Measurements from ENCODE around the gene PLA1A. TPM values are rescaled to one million over a fixed set of nuclear protein-coding genes. Genes with fewer than 3 reads are reported as not detected.

The PLA1A gene
- total and polyA plus RNA-seq, 2 of the 4 experiments (the other 2 are of a cell fraction), result not detected

DNA sequence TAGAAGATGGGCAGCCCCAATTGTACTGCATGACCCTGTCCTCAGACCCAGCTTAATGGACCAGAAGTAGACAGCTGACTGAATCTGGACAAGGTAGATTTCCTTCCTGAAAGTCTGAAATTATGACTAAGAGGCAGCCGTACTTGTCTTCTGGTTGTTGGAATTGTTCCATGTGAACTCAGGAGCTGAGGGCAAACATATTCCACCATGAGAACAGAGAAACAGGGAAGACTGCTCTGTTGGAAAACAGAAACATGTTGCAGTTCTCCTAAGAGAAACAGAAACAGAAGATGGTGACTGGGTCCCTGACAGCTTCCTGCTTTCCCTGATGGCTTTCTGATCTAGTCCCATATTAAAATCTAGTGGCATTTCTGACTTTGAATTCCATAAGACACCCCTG, 38.6 kb downstream of the PLA1A start:
- Histone ChIP-seq H2BK20ac (ENCODE audit: low read depth, low read length) (peak overlapping the region; percentile 46; the same call in 1 of the 2 replicates), H2BK5ac (ENCODE audit: low read depth, low read length, poor library complexity, severe bottlenecking) (no peak overlapping the region), H3K9me3 (ENCODE audit: control insufficient read depth, insufficient read depth, low read length) (no peaks in the 10 kb centered on the region), H3K27me3 (ENCODE audit: control insufficient read depth, insufficient read depth, low read length) (no peaks in the 10 kb centered on the region), H3K18ac (ENCODE audit: low read depth, low read length) (peak overlapping the region; percentile 75; the same call in 1 of the 2 replicates), H4K91ac (ENCODE audit: insufficient read depth, low read depth, low read length) (0 out of 2 replicates have a peak overlapping the region, but pooled peaks have one; percentile 31), H4K5ac (ENCODE audit: low read depth, low read length) (peak overlapping the region; percentile 36; the same call in 1 of the 2 replicates), H2AK9ac (replicated peaks; ENCODE audit: low read depth, low read length, poor library complexity) (no peak overlapping the region), H2BK15ac (ENCODE audit: low read depth, low read length) (no peak overlapping the region), H3K4me2 (ENCODE audit: low read depth, low read length) (no peak overlapping the region), H2BK120ac (ENCODE audit: low read depth, low read length) (no peak overlapping the region), H4K20me1 (ENCODE audit: insufficient read depth, low read length) (no peaks in the 10 kb centered on the region), H3K36me3 (ENCODE audit: control insufficient read depth, insufficient read depth, low read length) (no peaks in the 10 kb centered on the region), H2AFZ (replicated peaks; ENCODE audit: low read length, poor library complexity) (no peak overlapping the region), H3K9ac (ENCODE audit: low read depth, low read length) (no peak overlapping the region), H3K27ac (ENCODE audit: insufficient read depth, low read length) (no peak overlapping the region), H3K4me3 (ENCODE audit: insufficient read depth, low read depth, low read length) (no peak overlapping the region), H3K14ac (replicated peaks; ENCODE audit: low read depth, low read length) (no peak overlapping the region), H2AK5ac (ENCODE audit: low read depth, low read length) (no peak overlapping the region), H3K56ac (ENCODE audit: extremely low read depth, insufficient read depth, low read length) (no peak overlapping the region), H3K4ac (ENCODE audit: low read depth, low read length) (no peak overlapping the region), H3K79me1 (ENCODE audit: low read depth in 1 of 2, low read length in 2 of 2) (no peaks in the 10 kb centered on the region), H4K8ac (ENCODE audit: low read depth in 2 of 2, low read length in 2 of 2) (peak overlapping the region in 1 of 2 experiments; percentile 8; a peak in 1 of 4 replicates), H3K9me1 (ENCODE audit: insufficient read depth, low read length) (peaks cover 9% of the 10 kb centered on the region; the same call in 1 of the 2 replicates), H3K23ac (ENCODE audit: low read depth, low read length) (no peak overlapping the region), H3K4me1 (ENCODE audit: control insufficient read depth, insufficient read depth, low read length) (peaks cover 15% of the 10 kb centered on the region)
- ATAC-seq (ENCODE audit: low read depth) (no peak), DNase-seq (peak; percentile 13)
- no peak for TF ChIP-seq NFE2L2 (IDR thresholded peaks at IDR 0.05; ENCODE audit: low read depth, low read length)
- no peak for TF ChIP-seq MAZ (IDR thresholded peaks at IDR 0.05; ENCODE audit: borderline replicate concordance, low read depth, low read length)
- no peak for TF ChIP-seq CHD1 (IDR thresholded peaks at IDR 0.05; ENCODE audit: low read depth, low read length)
- TF ChIP-seq SMC3 (IDR thresholded peaks at IDR 0.05; ENCODE audit: low read depth, low read length), result no peak
- no peak for TF ChIP-seq RFX5 (IDR thresholded peaks at IDR 0.05; ENCODE audit: low read depth, low read length)
- no peak for TF ChIP-seq FOS (IDR thresholded peaks at IDR 0.05; ENCODE audit: low read depth, low read length)
- intact Hi-C loops (cut with micrococcal nuclease), result no loop called here
- no CpG with 5 or more reads among the region's 1 CpG for WGBS, 2 experiments (ENCODE audit: extremely low coverage in 2 of 2, insufficient read length in 1 of 2)
- CTCF ChIA-PET, result no interaction called here
- dilution Hi-C loops (cut with HindIII; ENCODE audit: low sequenced_read_pairs, unreplicated experiment), result no loop called here
- POLR2A ChIA-PET (ENCODE audit: unreplicated experiment), result no interaction called here
- in situ Hi-C loops (cut with MboI; ENCODE audit: low sequenced_read_pairs), result no loop called here
- BruUV-seq (replicated peaks), result no TSS peak

All from IMR-90 (cell line).